K562 (cell line): Measurements from ENCODE around the gene C3orf52. TPM values are rescaled to one million over a fixed set of nuclear protein-coding genes. Genes with fewer than 3 reads are reported as not detected.

Experiments
- ATAC-seq: fragments of 200-7000 bp; cut with Tn5 transposase; 3 replicates; pipeline ENCODE4 v1.9.1; 2020; ENCODE audit warnings: moderate library complexity
- BruUV-seq: library from RNA; stranded (reverse); fragments of 400-500 nt; replicated peaks from 2 replicates; lab custom pipeline; 2021; lab: Mats Ljungman, UMichigan
- CTCF ChIA-PET: fragments of 300-600 bp; formaldehyde crosslinking; extraction: SDS; loops from one replicate; lab custom pipeline; 2021; ENCODE audit warnings: low intra/inter-chr PET ratio; lab: Yijun Ruan, JAX
- POLR2A ChIA-PET: fragments of 300-600, 350-650 bp; sonication (Branson Sonifier 250); formaldehyde crosslinking; extraction: SDS; loops from one replicate; lab custom pipeline; 2021; ENCODE audit warnings: antibody characterized with exemption, inconsistent platforms; lab: Yijun Ruan, JAX
- DNase-seq, 4 experiments: peaks; one replicate each; pipeline versions ENCODE4 v3.0.0 to v3.0.0-alpha.2; 2011 to 2018; ENCODE audit warnings: low spot score in 3 of 4, mixed read lengths in 3 of 4; ENCODE audit errors: extremely low read depth in 1 of 4
- FAIRE-seq: peaks from 2 replicates; lab custom pipeline; 2011; peaks lifted over from hg19 to GRCh38; lab: Jason Lieb, UNC
- H2AFZ ChIP-seq: 2 replicates; pipeline ENCODE4 v1.6.0; 2011; ENCODE audit warnings: low read depth, low read length, control low read depth, inconsistent platforms
- H3K27ac ChIP-seq: fragments of 200-600 bp; 3 replicates; pipeline ENCODE4 v1.8.0; 2011; ENCODE audit warnings: low read depth, mild to moderate bottlenecking, control low read depth, inconsistent platforms, low read length, moderate library complexity, mixed read lengths; ENCODE audit errors: extremely low read depth
- H3K27me3 ChIP-seq, 2 experiments: fragments of 300-600 bp in 1 of 2; 2 replicates in 1 of 2; 3 replicates in 1 of 2; pipeline versions ENCODE4 v1.6.0 to v1.8.0; 2011; ENCODE audit warnings: inconsistent platforms in 2 of 2, low read length in 2 of 2, mild to moderate bottlenecking in 1 of 2, mixed read lengths in 1 of 2, moderate library complexity in 1 of 2; ENCODE audit not compliant: control insufficient read depth in 2 of 2, insufficient read depth in 2 of 2
- H3K36me3 ChIP-seq: fragments of 300-600 bp; 3 replicates; pipeline ENCODE4 v1.8.0; 2011; ENCODE audit warnings: mild to moderate bottlenecking, low read length, inconsistent platforms; ENCODE audit not compliant: control insufficient read depth, insufficient read depth
- H3K4me1 ChIP-seq, 2 experiments: fragments of 200-600 bp in 1 of 2; replicated peaks in 1 of 2; 2 replicates in 1 of 2; 3 replicates in 1 of 2; pipeline versions ENCODE4 v1.5.1 to v1.8.0; 2011; ENCODE audit warnings: inconsistent platforms in 2 of 2, low read length in 2 of 2, mild to moderate bottlenecking in 1 of 2, mixed read lengths in 1 of 2, moderate library complexity in 1 of 2; ENCODE audit not compliant: control insufficient read depth in 2 of 2, insufficient read depth in 2 of 2
- H3K4me2 ChIP-seq: 2 replicates; pipeline ENCODE4 v1.6.1; 2011; ENCODE audit warnings: low read length, control low read depth, inconsistent platforms, mixed read lengths; ENCODE audit not compliant: insufficient read depth
- H3K4me3 ChIP-seq: fragments of 200-600 bp; sonication (generic), shearing (Covaris generic); 2 replicates; pipeline ENCODE4 v1.5.1; 2016; ENCODE audit warnings: control low read depth, inconsistent platforms
- H3K79me2 ChIP-seq: fragments of 200-600 bp; 3 replicates; pipeline ENCODE4 v1.8.0; 2011; ENCODE audit warnings: low read length, inconsistent platforms; ENCODE audit not compliant: control insufficient read depth, insufficient read depth
- H3K9ac ChIP-seq, 2 experiments: 2 replicates each; pipeline versions ENCODE4 v1.6.0 to v1.6.1; 2011; ENCODE audit warnings: low read depth in 2 of 2, low read length in 2 of 2, control low read depth in 1 of 2, inconsistent platforms in 1 of 2, mild to moderate bottlenecking in 1 of 2, mixed read lengths in 1 of 2; ENCODE audit not compliant: insufficient read depth in 1 of 2
- H3K9me1 ChIP-seq: one replicate; pipeline ENCODE4 v1.6.0; 2011; ENCODE audit warnings: inconsistent platforms, mild to moderate bottlenecking, low read length, moderate library complexity; ENCODE audit not compliant: control insufficient read depth, insufficient read depth
- H3K9me3 ChIP-seq: replicated peaks from 2 replicates; pipeline ENCODE4 v1.5.1; 2011; ENCODE audit warnings: low read depth, low read length, inconsistent platforms; ENCODE audit not compliant: control insufficient read depth, insufficient read depth
- H4K20me1 ChIP-seq: replicated peaks from 2 replicates; pipeline ENCODE4 v1.6.1; 2011; ENCODE audit warnings: low read length, inconsistent platforms, mixed read lengths; ENCODE audit not compliant: control insufficient read depth, insufficient read depth
- GTF2E2 ChIP-seq: fragments of 200-800 bp; sonication (Bioruptor generic); IDR thresholded peaks from 2 replicates; pipeline ENCODE4 v1.6.1; 2016; ENCODE audit warnings: missing genetic modification characterization, missing compliant biosample characterization
- IFI16 ChIP-seq: fragments of 250-450 bp; sonication (Bioruptor Pico); IDR thresholded peaks from 2 replicates; pipeline ENCODE4 v2.1.2; 2022; ENCODE audit warnings: mild to moderate bottlenecking, inconsistent platforms
- POLR2A ChIP-seq: fragments of 450-650 bp; conservative IDR thresholded peaks from 2 replicates; pipeline ENCODE4 v1.6.1; 2016
- SRSF7 ChIP-seq: fragments of 200-400 bp; formaldehyde crosslinking; optimal IDR thresholded peaks from 2 replicates; pipeline ENCODE3; 2017; ENCODE audit warnings: mild to moderate bottlenecking, low read depth, low read length
- TAL1 ChIP-seq: fragments of 450-650 bp; IDR thresholded peaks from 2 replicates; pipeline ENCODE4 v1.6.1; 2016; ENCODE audit warnings: mild to moderate bottlenecking
- ZBTB17 ChIP-seq: fragments of 450-650 bp; formaldehyde crosslinking; IDR thresholded peaks from 2 replicates; pipeline ENCODE4 v1.4.0; 2020; ENCODE audit warnings: mild to moderate bottlenecking
- ZNF77 ChIP-seq: fragments of 250-450 bp; sonication (Bioruptor Pico); IDR thresholded peaks from 2 replicates; pipeline ENCODE4 v1.5.0; 2020
- WGBS: fragments of 100-300 bp; shearing (Covaris generic); methylation state at CpG from one replicate; pipeline ENCODE4 v1.1.6; 2016; ENCODE audit warnings: low coverage, mixed read lengths; ENCODE audit not compliant: insufficient coverage; ENCODE audit errors: missing lambda C conversion rate; 5-methylcytosine and 5-hydroxymethylcytosine counted together
- in situ Hi-C: fragments of 300-500 bp; cut with MboI; formaldehyde crosslinking; loops from 4 replicates; pipeline ENCODE4 v1.15.0; 2018; ENCODE audit warnings: inconsistent platforms, mixed read lengths
- intact Hi-C: fragments of 100-400 bp; cut with micrococcal nuclease; formaldehyde crosslinking; loops from 2 replicates; pipeline ENCODE4 v1.14.2; 2022
- polyA plus RNA-seq, 8 experiments: library from polyadenylated mRNA; depleted of rRNA in 4 of 8; stranded (reverse) in 5 of 8; unstranded in 3 of 8; fragments of >200 nt; fragmentation: Nextera tagmentation in 2 of 8; fragmentation: Illumina TruSeq in 1 of 8; extraction: Ambion mirVana in 2 of 8; extraction: Trizol in 1 of 8; gene quantifications; 2 replicates each; pipeline versions ENCODE4 v1.2.1 to v1.2.3, GENCODE V29; 2011 to 2014; ENCODE audit warnings: inconsistent platforms in 1 of 8, missing spikeins in 1 of 8
- total RNA-seq, 7 experiments: library from RNA; depleted of rRNA in 6 of 7; stranded (reverse); fragments of >200 nt in 6 of 7; fragmentation: Illumina TruSeq in 2 of 7; extraction: Trizol in 2 of 7; gene quantifications; 2 replicates each; pipeline versions ENCODE4 v1.2.1 to v1.2.3, GENCODE V29; 2011 to 2021; ENCODE audit warnings: low replicate concordance in 1 of 7
- TF ChIP-seq, protein P1 (sequence below): fragments of 450-650 bp; IDR thresholded peaks from 2 replicates; pipeline ENCODE4 v1.6.1; 2016; ENCODE audit warnings: low read depth
- TF ChIP-seq, protein P2 (sequence below): sonication (generic); formaldehyde crosslinking; IDR thresholded peaks from 2 replicates; pipeline ENCODE4 v1.9.0; 2022; ENCODE audit warnings: mild to moderate bottlenecking, missing genetic modification reagents
- TF ChIP-seq, protein P3 (sequence below): sonication (generic); formaldehyde crosslinking; IDR thresholded peaks from 2 replicates; pipeline ENCODE4 v1.8.0; 2022; ENCODE audit warnings: missing genetic modification reagents, mild to moderate bottlenecking, borderline replicate concordance
- TF ChIP-seq, protein P4 (sequence below), 2 experiments: fragments of 450-650 bp; IDR thresholded peaks; 2 replicates each; pipeline ENCODE4 v1.6.1; 2016

C3orf52 gene
- total and polyA plus RNA-seq, 9 of the 15 experiments (the other 6 are each of a cell fraction or from before 2014, with no cell fraction given): 2.8 to 6.1 (median 3.8) TPM

DNA sequence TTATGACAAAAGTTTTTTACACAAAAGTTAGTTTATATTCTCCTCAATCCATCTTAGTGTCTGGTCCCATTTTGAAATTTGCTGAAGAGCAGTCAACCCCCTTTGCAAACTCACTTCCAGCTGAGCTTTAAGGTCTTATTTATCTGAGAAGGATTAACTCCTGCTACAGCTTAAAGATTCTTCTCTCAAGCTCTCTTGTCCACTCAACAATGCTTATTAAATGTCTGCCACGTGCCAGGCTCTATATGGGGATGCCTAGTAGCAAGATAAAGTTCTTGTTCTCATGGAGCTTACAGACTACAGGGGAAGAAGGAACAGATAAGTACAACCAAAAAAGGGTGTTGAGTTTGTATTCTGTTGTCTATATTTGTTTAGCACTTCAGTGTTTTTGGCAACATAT lies 33.0 kb upstream of the C3orf52 start (continued):
- TF ChIP-seq TAL1 (no peak), POLR2A (no peak)

DNA sequence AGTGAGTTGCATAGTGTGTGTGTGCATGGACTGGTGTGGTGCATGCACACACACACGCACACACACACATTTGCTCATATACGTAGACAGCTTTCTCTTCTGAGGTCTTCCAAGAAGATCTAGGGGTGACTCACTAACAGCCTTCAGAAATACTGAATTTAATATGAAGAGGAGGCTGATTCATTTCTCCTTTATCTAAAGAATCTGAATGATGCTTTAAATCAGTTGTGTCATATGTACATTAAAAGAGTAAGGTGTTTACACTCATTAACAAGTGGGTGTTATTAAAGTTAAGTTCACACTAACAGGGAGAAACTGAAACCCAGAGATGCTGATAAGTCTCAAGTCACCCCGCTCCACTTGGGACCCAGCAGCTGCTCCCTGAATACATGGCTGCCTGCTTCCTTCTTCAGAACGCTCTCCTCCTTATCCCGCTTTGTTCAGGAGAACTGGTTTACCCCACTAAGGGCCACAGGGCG lies 29.7 kb upstream of the C3orf52 start:
- ChIA-PET POLR2A (interaction anchor here (0.6 kb wide), 1 partner anchor 8 kb away, joined by 5 read pairs; no protein-coding TSS in a partner anchor), CTCF (no interaction called here)
- Histone ChIP-seq H4K20me1 (no peaks in the 10 kb centered on the region), H3K79me2 (no peaks in the 10 kb centered on the region), H3K9me1 (no peaks in the 10 kb centered on the region), H3K27ac (no peak overlapping the region), H3K9me3 (no peaks in the 10 kb centered on the region), H3K27me3 (no peaks in the 10 kb centered on the region), H3K4me3 (no peak overlapping the region), H3K36me3 (no peaks in the 10 kb centered on the region), H3K4me1 (no peaks in the 10 kb centered on the region; a peak in 1 of 5 replicates), H2AFZ (no peak overlapping the region), H3K9ac (no peak overlapping the region), H3K4me2 (no peak overlapping the region)
- intact Hi-C loops (no loop called here), in situ Hi-C loops (no loop called here)
- no TSS peak for BruUV-seq
- DNase-seq (no peak), ATAC-seq (no peak), FAIRE-seq (no peak)
- WGBS: 0% methylated on average over 6 of the region's 6 CpGs
- TF ChIP-seq, protein P1, sequence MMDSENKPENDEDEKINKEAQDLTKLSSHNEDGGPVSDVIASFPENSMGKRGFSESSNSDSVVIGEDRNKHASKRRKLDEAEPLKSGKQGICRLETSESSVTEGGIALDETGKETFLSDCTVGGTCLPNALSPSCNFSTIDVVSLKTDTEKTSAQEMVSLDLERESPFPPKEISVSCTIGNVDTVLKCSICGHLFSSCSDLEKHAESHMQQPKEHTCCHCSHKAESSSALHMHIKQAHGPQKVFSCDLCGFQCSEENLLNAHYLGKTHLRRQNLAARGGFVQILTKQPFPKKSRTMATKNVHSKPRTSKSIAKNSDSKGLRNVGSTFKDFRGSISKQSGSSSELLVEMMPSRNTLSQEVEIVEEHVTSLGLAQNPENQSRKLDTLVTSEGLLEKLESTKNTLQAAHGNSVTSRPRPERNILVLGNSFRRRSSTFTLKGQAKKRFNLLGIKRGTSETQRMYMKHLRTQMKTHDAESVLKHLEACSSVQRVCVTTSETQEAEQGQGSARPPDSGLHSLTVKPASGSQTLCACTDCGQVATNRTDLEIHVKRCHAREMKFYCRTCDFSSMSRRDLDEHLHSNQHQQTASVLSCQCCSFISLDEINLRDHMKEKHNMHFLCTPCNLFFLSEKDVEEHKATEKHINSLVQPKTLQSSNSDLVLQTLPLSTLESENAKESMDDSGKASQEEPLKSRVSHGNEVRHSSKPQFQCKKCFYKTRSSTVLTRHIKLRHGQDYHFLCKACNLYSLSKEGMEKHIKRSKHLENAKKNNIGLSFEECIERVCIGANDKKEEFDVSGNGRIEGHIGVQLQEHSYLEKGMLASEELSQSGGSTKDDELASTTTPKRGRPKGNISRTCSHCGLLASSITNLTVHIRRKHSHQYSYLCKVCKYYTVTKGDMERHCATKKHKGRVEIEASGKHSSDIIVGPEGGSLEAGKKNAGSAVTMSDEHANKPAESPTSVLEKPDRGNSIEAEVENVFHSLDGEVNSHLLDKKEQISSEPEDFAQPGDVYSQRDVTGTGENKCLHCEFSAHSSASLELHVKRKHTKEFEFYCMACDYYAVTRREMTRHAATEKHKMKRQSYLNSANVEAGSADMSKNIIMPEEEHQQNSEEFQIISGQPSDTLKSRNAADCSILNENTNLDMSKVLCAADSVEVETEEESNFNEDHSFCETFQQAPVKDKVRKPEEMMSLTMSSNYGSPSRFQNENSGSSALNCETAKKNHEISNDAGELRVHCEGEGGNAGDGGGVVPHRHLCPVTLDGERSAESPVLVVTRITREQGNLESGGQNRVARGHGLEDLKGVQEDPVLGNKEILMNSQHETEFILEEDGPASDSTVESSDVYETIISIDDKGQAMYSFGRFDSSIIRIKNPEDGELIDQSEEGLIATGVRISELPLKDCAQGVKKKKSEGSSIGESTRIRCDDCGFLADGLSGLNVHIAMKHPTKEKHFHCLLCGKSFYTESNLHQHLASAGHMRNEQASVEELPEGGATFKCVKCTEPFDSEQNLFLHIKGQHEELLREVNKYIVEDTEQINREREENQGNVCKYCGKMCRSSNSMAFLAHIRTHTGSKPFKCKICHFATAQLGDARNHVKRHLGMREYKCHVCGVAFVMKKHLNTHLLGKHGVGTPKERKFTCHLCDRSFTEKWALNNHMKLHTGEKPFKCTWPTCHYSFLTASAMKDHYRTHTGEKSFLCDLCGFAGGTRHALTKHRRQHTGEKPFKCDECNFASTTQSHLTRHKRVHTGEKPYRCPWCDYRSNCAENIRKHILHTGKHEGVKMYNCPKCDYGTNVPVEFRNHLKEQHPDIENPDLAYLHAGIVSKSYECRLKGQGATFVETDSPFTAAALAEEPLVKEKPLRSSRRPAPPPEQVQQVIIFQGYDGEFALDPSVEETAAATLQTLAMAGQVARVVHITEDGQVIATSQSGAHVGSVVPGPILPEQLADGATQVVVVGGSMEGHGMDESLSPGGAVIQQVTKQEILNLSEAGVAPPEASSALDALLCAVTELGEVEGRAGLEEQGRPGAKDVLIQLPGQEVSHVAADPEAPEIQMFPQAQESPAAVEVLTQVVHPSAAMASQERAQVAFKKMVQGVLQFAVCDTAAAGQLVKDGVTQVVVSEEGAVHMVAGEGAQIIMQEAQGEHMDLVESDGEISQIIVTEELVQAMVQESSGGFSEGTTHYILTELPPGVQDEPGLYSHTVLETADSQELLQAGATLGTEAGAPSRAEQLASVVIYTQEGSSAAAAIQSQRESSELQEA: no peak
- TF ChIP-seq, protein P2, sequence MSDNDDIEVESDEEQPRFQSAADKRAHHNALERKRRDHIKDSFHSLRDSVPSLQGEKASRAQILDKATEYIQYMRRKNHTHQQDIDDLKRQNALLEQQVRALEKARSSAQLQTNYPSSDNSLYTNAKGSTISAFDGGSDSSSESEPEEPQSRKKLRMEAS (CRISPR knock-in tag): no peak
- TF ChIP-seq SRSF7 (no peak), IFI16 (CRISPR knock-in tag) (no peak), GTF2E2 (tag) (no peak), ZNF77 (no peak), ZBTB17 (CRISPR knock-in tag) (no peak)
- TF ChIP-seq, protein P3, sequence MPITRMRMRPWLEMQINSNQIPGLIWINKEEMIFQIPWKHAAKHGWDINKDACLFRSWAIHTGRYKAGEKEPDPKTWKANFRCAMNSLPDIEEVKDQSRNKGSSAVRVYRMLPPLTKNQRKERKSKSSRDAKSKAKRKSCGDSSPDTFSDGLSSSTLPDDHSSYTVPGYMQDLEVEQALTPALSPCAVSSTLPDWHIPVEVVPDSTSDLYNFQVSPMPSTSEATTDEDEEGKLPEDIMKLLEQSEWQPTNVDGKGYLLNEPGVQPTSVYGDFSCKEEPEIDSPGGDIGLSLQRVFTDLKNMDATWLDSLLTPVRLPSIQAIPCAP (CRISPR knock-in tag): no peak
- TF ChIP-seq, protein P4, sequence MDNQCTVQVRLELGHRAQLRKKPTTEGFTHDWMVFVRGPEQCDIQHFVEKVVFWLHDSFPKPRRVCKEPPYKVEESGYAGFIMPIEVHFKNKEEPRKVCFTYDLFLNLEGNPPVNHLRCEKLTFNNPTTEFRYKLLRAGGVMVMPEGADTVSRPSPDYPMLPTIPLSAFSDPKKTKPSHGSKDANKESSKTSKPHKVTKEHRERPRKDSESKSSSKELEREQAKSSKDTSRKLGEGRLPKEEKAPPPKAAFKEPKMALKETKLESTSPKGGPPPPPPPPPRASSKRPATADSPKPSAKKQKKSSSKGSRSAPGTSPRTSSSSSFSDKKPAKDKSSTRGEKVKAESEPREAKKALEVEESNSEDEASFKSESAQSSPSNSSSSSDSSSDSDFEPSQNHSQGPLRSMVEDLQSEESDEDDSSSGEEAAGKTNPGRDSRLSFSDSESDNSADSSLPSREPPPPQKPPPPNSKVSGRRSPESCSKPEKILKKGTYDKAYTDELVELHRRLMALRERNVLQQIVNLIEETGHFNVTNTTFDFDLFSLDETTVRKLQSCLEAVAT (IDR thresholded peaks at IDR 0.05): no peak
